ENCODE results near the gene DENND1A. TPM values are rescaled to one million over a fixed set of nuclear protein-coding genes. Genes with fewer than 3 reads are reported as not detected.

Gene DENND1A
- total RNA-seq, 6 experiments from 2014 or later = 13.9 to 22.6 (median 16.3) TPM

DNA sequence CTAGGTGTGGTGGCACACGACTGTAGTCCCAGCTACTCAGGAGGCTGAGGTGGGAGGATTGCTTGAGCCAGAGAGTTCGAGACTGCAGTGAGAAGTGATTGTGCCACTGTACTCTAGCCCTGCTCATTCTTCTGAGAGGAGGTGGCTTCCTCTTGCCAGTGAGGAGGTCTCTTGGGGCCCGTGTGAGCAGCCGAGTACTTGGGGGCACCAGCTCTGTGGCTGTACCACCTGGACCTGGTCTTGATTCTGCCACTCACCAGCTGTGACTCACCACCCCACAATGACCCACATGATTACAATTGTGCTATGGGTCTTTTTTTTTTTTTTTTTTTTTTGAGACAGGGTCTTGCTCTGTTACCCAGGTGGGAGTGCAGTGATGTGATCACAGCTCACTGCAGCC is 592.0 kb downstream of the DENND1A start:
- no peak overlapping the region for H3K27ac ChIP-seq
- H3K9me3 ChIP-seq = no peaks in the 10 kb centered on the region
- no peak for ATAC-seq
- intact Hi-C loops (cut with DNase I) = no loop called here
- no CpG with 5 or more reads among the region's 4 CpGs for WGBS (ENCODE audit: insufficient coverage, low coverage, low lambda C conversion rate, missing lambda C conversion rate)
- DNase-seq = no peak
- H3K27me3 ChIP-seq = no peaks in the 10 kb centered on the region
- H3K4me1 ChIP-seq = no peaks in the 10 kb centered on the region
- no peak overlapping the region for H3K4me3 ChIP-seq
- no peaks in the 10 kb centered on the region for H3K36me3 ChIP-seq
- TF ChIP-seq POLR2A (IDR thresholded peaks at IDR 0.05) = no peak
- TF ChIP-seq, protein P1, sequence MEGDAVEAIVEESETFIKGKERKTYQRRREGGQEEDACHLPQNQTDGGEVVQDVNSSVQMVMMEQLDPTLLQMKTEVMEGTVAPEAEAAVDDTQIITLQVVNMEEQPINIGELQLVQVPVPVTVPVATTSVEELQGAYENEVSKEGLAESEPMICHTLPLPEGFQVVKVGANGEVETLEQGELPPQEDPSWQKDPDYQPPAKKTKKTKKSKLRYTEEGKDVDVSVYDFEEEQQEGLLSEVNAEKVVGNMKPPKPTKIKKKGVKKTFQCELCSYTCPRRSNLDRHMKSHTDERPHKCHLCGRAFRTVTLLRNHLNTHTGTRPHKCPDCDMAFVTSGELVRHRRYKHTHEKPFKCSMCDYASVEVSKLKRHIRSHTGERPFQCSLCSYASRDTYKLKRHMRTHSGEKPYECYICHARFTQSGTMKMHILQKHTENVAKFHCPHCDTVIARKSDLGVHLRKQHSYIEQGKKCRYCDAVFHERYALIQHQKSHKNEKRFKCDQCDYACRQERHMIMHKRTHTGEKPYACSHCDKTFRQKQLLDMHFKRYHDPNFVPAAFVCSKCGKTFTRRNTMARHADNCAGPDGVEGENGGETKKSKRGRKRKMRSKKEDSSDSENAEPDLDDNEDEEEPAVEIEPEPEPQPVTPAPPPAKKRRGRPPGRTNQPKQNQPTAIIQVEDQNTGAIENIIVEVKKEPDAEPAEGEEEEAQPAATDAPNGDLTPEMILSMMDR (IDR thresholded peaks at IDR 0.05) = no peak

DNA sequence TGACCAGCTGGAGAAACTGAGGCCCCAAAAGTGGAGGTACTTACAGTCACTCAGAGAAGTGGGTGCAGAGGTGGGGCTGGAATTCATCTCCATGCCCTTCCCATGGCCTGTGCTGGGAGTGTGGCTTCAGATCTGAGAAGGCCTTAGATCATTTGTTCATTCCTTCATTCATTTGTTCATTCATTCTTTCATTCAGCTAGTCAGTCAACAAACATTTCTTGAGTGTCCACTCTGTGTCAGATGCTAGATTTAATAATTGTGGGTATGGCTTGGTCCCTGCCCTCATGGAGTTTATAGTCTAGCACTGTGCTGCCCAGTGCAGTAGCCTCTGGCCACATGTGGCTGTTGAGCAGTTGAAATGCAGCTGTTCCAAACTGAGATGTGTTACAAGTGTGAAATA is 593.0 kb downstream of the DENND1A start:
- Histone ChIP-seq H3K4me3 (no peak overlapping the region), H3K27me3 (no peaks in the 10 kb centered on the region), H3K27ac (no peak overlapping the region), H3K36me3 (no peaks in the 10 kb centered on the region), H3K9me3 (no peaks in the 10 kb centered on the region), H3K4me1 (no peaks in the 10 kb centered on the region)
- no peak for ATAC-seq
- intact Hi-C loops (cut with DNase I) = no loop called here
- no peak for DNase-seq
- TF ChIP-seq POLR2A (IDR thresholded peaks at IDR 0.05) = no peak
- TF ChIP-seq, protein P1 (IDR thresholded peaks at IDR 0.05) = no peak

DNA sequence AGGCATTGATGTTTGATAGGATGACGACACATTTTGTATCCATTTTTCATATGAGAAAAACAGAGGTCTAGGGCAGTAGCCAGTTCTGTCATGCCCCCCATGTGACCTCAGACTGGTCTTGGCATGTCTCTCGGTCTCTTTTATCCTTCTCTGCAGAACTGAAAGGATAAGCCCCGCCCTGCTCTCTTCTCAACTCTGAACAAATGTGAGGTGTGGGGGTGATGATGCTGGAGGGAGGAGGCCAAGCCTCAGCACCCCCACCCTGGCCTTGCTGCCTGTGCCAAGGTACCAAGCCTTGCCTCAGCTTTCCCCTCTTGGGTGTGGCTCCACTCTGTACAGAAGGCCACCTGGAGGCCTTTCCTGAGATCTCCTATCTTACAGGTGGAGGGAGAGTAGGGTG is 593.5 kb downstream of the DENND1A start:
- no peak for ATAC-seq
- Histone ChIP-seq H3K4me1 (no peaks in the 10 kb centered on the region), H3K4me3 (no peak overlapping the region), H3K27ac (no peak overlapping the region), H3K9me3 (no peaks in the 10 kb centered on the region), H3K27me3 (no peaks in the 10 kb centered on the region), H3K36me3 (no peaks in the 10 kb centered on the region)
- WGBS (ENCODE audit: insufficient coverage, low coverage, low lambda C conversion rate, missing lambda C conversion rate) = 90% methylated on average over 2 of the region's 3 CpGs
- no peak for DNase-seq
- intact Hi-C loops (cut with DNase I) = no loop called here
- TF ChIP-seq, protein P1 (IDR thresholded peaks at IDR 0.05) = no peak

DNA sequence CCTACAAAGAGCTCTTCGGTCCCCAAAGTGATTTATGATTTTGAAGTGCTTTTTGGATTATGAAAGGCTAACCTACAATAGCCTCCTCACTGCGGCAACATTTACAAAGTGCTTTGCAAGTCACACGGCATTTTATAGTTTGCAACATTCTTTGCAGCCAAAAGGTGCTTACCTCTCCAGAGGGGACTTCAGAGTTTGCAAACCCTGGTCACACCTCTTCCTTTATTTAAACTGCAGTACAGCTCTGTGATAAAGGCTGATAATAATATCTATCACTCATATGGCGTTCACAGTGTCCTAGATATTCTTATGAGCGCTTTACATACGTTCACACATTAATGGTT is 594.0 kb downstream of the DENND1A start:
- WGBS (ENCODE audit: insufficient coverage, low coverage, low lambda C conversion rate, missing lambda C conversion rate) = 80% methylated on average over 5 of the region's 6 CpGs
- no peak for TF ChIP-seq POLR2A (IDR thresholded peaks at IDR 0.05)
- TF ChIP-seq, protein P1 (IDR thresholded peaks at IDR 0.05) = no peak
- DNase-seq (no peak), ATAC-seq (no peak)
- Histone ChIP-seq H3K27me3 (no peaks in the 10 kb centered on the region), H3K27ac (no peak overlapping the region), H3K36me3 (no peaks in the 10 kb centered on the region), H3K4me1 (no peaks in the 10 kb centered on the region), H3K9me3 (no peaks in the 10 kb centered on the region), H3K4me3 (no peak overlapping the region)
- intact Hi-C loops (cut with DNase I) = no loop called here

All from right lobe of liver (tissue), 6 donors.